HG03060 (cell line): ENCODE measurements around the gene EFCAB11.
A peak's percentile ranks its signal among the peaks of the same experiment; 100 is the strongest.

Source experiments
- ATAC-seq: cut with Tn5 transposase; IDR thresholded peaks from one replicate; pipeline ENCODE4 v1.9.1; 2021; ENCODE audit warnings: low read depth, moderate number of reproducible peaks; ENCODE audit not compliant: unreplicated experiment

Gene EFCAB11

DNA sequence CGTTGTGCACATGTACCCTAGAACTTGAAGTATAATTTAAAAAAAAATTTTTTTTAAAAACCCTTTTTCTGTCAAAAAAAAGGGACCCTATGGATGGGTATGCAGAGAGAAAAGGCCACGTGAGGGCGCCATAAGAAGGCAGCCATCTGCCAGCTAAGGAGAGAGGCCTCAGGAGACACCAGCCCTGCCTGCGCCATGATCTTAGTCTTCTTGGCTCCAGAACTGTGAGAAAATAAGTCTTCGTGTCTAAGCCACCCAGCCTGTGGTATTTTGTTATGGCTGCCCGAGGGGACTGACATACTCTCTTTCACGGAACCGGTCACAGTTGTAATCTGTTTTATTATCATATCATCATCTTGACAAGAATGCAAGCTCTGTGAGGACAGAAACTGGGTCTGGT is 174.8 kb downstream of the EFCAB11 start:
- ATAC-seq, result no peak

DNA sequence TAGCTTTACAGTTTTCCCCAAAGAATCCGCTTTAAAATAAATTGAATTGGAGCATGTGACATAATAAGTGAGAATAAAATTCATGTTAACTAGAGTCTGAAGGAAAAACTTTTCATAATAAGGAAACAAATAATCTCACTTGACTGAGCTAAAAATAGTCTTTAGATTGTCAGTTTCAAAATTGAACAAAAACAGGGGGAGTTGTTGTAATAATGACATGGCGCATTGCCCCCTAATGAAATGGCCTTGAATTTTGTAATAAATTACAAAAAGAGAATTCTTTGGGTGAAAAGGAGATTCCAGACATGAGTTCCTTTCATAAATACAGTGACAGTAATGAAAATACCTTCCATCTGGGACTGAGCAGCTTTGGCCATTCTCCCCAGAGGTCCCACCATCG is 178.6 kb downstream of the EFCAB11 start:
- no peak for ATAC-seq

DNA sequence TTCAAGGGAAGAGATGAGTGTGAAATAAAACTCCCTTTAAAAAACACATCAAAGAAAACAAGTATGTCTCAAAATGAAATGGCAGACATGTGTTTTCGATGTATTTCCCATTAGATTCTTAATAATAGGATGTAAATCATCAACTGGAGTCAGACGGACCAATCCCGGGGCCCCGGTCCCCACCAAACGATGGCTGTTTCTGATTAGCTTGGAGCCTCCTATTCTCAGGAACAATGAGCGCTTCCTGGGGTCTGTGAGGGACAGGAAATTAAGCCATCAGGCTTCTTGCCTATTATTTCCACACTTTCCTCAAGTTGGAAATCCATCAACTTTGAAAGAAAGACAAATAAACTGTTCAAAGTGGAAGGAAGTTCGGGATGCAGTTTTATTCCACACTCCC is 179.4 kb downstream of the EFCAB11 start:
- ATAC-seq, result no peak

DNA sequence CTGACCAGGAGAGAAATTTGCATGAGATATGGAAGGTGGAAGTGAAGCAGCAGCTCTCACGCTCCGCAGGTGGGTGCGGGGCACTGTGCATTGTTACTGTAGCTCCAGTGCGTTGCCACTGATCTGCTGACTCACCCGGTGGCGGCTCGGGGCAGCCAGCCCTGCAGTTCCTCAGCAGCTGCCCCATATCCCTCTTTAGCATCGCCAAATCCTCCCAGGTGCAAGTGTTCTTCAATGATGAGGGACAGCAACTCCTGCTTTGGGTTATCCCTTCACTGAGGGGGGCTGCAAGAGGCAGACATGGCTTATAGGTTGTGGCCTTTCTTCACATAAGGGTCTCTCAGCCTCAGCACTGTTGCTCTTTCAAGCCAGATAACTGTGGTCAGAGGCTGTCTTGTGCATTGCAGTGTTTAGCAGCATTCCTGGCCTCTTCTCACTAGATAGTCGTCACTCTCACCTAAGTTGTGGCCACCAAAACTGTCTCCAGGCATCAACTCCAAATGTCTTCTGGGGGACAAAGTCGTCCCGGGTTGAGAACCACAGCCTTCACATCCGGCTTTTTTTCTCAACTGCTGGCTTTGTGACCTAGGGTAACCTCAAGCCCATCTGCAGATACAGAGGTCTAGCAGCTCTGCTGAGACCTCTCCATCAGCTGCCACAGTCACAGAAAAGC is 180.8 kb downstream of the EFCAB11 start:
- peak; percentile 76 for ATAC-seq

DNA sequence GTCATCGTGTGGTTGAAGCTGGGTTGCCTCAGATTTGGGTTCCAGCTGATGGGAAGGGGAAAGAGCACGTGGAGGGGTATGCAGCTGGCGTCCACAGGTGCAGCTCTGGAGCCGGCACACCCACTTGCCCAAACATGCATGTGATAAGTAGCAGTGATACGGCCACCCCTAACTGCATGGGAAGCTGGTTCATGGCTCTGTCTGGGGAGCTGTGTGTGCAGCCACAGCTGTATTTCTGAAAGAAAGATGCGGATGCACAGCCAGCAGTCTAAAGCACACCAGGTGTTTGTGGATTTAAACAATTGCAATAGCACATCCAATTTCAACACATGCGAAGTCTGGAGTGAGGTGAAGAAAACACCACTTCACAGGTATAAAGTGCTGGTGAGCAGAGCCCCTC is 181.4 kb downstream of the EFCAB11 start:
- no peak for ATAC-seq

DNA sequence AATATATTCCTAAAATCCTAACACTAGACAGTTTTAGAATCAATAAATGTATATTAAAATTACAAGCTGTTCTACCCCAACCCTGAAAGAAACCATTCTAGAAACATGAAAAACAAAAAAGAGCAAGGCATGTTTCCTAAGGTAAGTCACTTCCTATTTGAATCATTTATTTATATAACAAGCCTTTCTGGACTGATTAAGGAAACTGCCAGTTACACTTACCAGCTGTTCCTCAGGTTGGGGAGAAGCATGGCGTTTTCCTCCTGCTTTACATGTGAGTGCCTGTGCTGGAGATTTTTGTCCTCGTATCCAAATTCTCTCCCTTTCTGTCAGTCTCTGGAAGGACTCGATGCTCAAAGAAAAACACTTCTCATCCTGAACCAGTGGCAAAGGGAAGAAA is 183.3 kb downstream of the EFCAB11 start:
- no peak for ATAC-seq

DNA sequence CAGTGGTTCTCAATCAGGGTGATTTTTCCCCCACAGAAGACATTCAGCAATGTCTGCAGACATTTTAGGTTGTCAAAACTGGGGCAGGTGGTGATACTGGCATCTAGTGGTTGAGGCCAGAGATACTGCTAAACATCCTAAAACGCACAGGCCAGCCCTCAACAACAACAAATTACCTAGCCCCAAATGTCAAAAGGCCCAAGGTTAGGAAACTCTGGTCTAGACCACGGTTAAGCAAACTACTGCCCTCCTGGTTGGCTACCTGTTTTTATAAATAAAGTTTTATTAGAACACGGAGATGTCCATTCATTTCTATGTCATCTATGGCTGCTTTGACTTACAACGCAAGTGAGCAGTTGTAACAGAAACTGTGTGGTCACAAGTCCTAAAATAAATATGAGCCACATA is 186.7 kb downstream of the EFCAB11 start:
- ATAC-seq, result peak; percentile 64

DNA sequence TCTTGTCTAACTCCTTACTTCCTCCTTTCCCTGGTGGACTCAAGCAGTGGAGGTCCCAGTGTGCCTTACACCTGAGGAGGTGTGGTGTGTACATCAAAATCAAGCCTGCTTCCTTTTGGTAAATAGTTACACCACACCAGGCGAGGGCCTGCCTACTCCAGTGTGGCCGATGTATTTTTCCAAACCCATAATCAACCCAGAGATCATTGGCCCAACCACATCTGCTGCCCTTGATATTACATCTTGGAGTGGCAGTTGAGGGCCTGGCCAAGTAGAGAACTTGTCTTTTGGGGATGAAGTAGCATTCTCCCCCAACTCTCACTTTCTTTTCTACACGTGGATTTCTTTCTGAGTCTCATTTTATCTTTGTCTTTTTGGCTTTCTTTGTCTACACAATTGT is 187.4 kb downstream of the EFCAB11 start:
- ATAC-seq, result no peak

DNA sequence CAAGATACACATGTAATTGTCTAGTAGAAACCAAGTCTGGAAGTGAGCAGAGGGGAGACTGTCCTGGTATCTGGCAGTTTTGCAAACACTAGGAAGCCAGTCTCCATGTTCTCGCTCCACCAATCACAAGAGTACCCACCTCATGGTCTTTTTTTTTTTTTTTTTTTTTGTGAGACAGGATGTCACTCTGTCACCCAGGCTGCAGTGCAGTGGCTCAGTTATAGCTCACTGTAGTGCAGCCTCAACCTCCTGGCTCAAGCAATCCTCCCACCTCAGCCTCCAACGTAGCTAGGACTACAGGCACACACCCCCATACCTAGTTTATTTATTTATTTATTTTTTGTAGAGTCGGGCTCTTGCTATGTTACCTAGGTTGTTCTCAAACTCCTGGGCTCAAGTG is 189.2 kb downstream of the EFCAB11 start:
- ATAC-seq, result no peak

DNA sequence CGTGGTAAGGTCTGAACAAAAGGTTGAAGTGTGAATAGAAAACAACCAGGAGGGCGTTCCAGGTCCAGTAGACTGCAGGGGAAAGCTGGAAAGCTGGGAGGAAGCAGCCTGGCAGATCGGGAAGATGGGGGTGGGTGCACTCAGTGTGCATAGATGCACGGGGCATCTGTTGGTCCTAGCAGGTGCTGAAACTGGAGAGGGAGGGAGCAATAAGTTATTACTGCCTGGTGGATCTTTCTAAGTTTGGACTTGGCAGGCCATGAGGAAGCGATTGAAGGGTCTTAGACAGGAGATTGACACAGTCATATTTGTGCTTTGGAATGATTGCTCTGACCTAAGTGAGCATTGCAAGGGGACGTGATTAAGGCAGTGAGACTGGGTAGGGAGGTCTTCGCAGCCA is 194.4 kb downstream of the EFCAB11 start:
- no peak for ATAC-seq

DNA sequence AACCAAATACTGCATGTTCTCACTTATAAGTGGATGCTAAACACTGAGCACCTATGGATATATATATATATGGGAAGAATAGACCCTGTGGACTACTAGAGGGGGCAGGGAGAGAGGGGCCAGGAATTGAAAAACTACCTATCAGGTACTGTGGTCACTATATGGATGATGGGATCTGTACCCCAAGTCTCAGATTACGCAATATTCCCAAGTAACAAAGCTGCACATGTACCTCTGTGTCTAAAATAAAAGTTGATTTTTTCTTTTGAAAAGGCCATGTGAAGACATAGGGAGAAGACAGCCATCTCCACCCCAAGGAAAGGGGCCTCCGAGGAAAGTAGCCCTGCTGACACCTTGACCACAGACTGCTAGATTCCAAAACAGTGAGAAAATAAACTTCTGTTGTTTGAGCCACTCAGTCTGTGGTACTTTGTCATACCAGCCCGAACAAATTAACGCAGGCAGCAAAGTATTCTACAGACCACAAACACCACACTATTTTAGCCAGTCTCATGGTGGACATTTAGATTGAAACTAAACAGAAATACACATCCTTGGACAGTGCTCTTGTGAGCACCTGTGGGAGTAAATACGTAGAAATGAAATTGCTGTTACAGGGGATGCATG is 197.1 kb downstream of the EFCAB11 start:
- no peak for ATAC-seq

DNA sequence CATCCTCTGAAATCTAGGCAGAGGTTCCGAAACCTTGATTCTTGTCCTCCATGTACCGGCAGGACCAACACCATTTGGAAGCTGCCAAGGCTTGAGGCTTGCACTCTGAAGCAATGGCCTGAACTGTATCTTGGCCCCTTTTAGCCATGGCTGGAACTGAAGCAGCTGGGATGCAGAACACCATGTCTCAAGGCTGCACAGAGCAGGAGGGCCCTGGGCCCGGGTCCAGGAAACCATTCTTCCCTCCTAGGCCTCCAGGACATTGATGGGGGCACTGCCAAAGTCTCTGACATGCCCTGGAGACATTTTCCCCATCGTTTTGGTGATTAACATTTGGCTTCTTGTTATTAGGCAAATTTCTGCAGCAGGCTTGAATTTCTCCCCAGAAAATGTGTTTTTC is 198.7 kb downstream of the EFCAB11 start:
- no peak for ATAC-seq

DNA sequence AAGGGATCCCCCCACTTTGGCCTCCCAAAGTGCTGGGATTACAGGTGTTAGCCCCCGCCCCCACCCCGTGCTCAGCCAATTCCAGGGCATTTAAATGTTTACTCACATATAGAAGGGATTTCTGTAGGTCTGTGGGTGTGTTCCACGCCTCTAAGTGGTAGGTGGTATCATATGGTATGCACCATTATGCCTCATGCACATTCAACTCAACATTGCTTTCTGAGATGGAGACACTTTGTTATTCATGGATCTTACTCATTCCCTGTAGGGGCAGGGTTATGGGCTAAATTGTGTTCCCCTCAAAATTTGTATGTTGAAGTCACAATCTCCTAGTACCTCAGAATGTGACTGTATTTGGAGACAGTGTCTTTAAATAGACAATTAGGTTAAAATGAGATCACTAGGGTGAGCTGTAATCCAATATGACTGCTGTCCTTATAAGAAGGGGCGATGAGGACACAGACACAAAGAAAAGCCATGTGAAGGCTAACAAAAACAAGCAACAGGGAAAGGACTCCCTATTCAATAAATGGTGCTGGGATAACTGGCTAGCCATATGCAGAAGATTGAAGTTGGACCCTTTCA is 200.6 kb downstream of the EFCAB11 start:
- no peak for ATAC-seq

DNA sequence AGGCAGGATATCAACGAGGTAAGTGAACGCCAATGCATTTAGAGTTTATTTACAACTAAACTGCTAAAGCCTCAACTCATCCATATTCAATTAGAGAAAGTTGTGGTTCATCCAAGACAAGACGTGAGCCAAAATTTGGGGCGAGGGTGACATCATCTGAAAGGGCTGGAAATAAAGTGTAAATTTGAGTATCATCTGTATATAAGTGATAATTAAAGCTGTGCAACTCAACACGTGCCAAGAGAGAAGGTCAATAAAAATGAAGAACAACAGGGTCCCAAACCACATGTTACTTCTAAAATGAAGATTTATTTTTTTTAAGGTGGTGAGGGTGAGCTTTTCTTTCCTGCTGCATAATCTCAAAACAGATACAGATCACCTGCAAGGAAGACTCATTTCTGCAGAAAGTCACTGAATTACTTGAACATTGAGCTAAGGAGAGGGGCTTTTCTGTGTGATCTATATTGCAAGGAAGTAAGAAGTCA is 203.6 kb downstream of the EFCAB11 start:
- ATAC-seq, result no peak

DNA sequence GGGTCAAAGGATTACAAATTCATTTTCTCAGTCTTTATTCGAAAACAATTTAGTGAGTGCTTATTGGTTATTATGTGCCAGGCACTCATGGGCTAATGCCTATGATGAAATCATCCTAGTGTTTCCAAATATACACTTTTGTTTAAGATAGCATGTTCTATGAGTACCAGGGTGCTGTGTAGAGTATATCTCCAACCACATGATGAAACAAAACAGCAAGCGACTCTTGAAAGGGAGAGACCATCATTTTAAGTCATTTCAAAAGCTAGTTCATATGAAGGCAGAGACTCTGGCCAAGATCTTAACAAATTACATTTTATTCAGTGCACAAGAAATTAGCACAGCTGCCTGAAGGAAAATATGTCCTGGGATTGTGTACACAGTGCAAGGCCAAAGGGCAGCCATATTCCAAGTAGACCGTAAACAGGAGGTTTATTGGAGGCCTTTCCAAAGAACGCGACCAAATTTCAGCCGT is 204.2 kb downstream of the EFCAB11 start:
- ATAC-seq, result no peak

DNA sequence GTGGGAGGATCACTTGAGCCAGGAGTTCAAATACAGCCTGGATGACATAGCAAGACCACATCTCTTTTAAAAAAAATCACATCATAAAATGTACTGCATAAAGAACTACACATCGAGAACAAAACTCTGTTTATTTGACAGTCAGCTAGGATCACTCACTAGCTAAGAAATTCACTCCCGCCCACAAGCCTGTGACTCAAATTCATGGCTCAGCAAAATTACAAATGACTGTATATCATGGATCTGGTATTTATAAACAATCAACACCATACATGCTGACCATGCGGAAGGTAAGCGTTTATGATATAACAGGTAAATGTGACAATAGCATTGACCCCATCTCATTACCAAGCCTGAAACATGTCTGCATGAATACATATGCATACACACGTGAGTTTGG is 206.5 kb downstream of the EFCAB11 start:
- no peak for ATAC-seq

DNA sequence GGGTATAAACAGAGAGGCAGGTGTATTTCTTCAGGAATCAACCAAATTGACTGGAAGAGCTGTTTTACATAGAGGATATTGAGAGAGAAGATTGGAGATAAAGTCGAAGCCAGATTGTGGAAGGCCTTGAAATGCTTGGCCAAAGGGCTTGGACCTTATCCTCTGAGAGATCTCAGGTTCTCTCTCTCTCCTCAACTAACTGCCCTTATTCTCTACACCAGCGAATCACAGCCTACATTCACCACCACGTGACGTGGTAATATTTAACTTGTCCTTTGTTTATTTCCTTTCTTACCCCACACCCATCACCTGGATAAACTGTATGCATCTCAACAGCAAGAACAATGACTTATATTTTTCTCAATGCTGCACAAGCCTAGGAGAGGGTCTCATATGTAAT is 207.4 kb downstream of the EFCAB11 start:
- no peak for ATAC-seq

DNA sequence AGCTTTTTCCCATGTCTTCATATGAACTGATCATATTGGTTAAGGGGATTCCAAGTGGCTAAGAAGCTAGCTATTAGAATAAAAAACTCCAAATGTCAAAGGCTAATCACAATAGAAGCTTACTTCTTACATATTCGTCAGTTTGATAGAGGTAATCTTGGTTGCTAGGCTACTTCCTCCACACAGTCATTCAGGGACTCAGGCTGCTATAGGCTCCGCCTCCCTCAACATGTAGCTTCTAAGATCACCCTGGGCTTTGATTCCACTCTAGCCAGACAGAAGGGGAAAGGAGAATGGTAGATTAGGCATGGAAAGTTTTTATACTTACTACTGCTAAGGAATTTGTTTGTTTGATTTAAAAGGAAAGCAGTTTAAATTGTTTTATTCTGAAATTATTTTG is 207.9 kb downstream of the EFCAB11 start:
- ATAC-seq, result no peak

DNA sequence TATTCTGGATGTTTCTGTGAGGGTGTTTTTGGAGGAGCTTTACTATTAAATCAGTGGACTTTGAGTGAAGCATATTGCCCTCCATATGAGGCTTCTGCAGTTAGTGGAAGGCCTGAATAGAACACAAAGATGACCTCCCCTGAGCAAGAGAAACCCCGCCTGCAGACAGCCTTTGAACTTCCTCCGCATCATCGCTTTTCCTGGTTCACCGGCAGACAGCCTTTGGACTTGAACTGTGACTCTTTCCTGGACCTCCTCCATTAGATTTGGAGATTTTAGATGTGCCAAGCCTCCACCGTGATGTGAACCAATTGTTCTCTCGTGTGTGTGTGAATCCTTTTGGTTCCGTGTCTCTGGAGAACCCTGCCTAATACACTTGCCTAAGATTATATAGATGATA is 208.4 kb downstream of the EFCAB11 start:
- ATAC-seq, result no peak
